ENCODE results near the gene SMIM9. TPM values are rescaled to one million over a fixed set of nuclear protein-coding genes. Genes with fewer than 3 reads are reported as not detected.

SMIM9 gene
- total and polyA plus RNA-seq, 12 donors: 0.11 TPM; not detected in 11

- Histone ChIP-seq H3K27me3 (no peaks in the 10 kb centered on the region), H3K4me1 (replicated peaks in 1 of 2) (no peaks in the 10 kb centered on the region), H3K9me3 (replicated peaks in 1 of 3) (no peaks in the 10 kb centered on the region), H3K4me3 (no peak overlapping the region), H3K27ac (no peak overlapping the region), H3K36me3 (replicated peaks in 1 of 2) (no peaks in the 10 kb centered on the region)
- DNase-seq: no peak
- intact Hi-C loops (cut with DNase I): no loop called here
- WGBS, 4 donors: 63 to 100% (median 82%) methylated on average over 2 of the region's 2 CpGs
- TF ChIP-seq POLR2A (IDR thresholded peaks at IDR 0.05) (no peak), CTCF (IDR thresholded peaks at IDR 0.05) (no peak)
These were observed 21.9 kb downstream of the SMIM9 start for GRCh38 chrX:154812341-154813101.

GRCh38 chrX:154809939-154810665 is 24.4 kb downstream of the SMIM9 start:
- no peak for DNase-seq
- Histone ChIP-seq H3K36me3 (replicated peaks in 1 of 2) (no peaks in the 10 kb centered on the region), H3K27ac (no peak overlapping the region), H3K4me3 (no peak overlapping the region), H3K9me3 (replicated peaks in 1 of 3) (no peaks in the 10 kb centered on the region), H3K27me3 (no peaks in the 10 kb centered on the region), H3K4me1 (replicated peaks in 1 of 2) (no peaks in the 10 kb centered on the region)
- intact Hi-C loops (cut with DNase I): no loop called here
- no peak for TF ChIP-seq CTCF (IDR thresholded peaks at IDR 0.05)
- WGBS, 4 donors: 77 to 92% (median 82%) methylated on average over 1 of the region's 1 CpG

- TF ChIP-seq CTCF (IDR thresholded peaks at IDR 0.05) (no peak), POLR2A (IDR thresholded peaks at IDR 0.05) (no peak)
- WGBS, 4 donors: 75 to 95% (median 85%) methylated on average over 5 of the region's 5 CpGs
- Histone ChIP-seq H3K27me3 (no peaks in the 10 kb centered on the region), H3K4me3 (no peak overlapping the region), H3K27ac (no peak overlapping the region), H3K36me3 (replicated peaks in 1 of 2) (no peaks in the 10 kb centered on the region), H3K4me1 (replicated peaks in 1 of 2) (peaks cover 0 to 20% of the 10 kb centered on the region in 2 donors), H3K9me3 (replicated peaks in 1 of 3) (no peaks in the 10 kb centered on the region)
- intact Hi-C loops (cut with DNase I): no loop called here
- no peak for DNase-seq
These were observed 27.5 kb downstream of the SMIM9 start for GRCh38 chrX:154806837-154807501.

- intact Hi-C loops (cut with DNase I): no loop called here
- Histone ChIP-seq H3K4me3 (peak overlapping the region in 2 of 4 donors; percentile 35 to 74), H3K27me3 (no peaks in the 10 kb centered on the region), H3K36me3 (replicated peaks in 1 of 2) (no peaks in the 10 kb centered on the region), H3K27ac (peak overlapping the region in 4 of 5 donors; percentile 49 to 90 (median 70)), H3K4me1 (replicated peaks in 1 of 2) (peaks cover 0 to 27% of the 10 kb centered on the region in 2 donors), H3K9me3 (replicated peaks in 1 of 3) (no peaks in the 10 kb centered on the region)
- DNase-seq: no peak
- 4 to 40% (median 29%) methylated on average over 4 to 13 of the region's 13 CpGs for WGBS, 4 donors
- no peak for TF ChIP-seq CTCF (IDR thresholded peaks at IDR 0.05)
- no peak for TF ChIP-seq POLR2A (IDR thresholded peaks at IDR 0.05)
These were observed 28.8 kb downstream of the SMIM9 start for GRCh38 chrX:154805696-154806091.

Data from adrenal gland (tissue), 12 donors.